Measurements from ENCODE around the gene RIMBP2.

RIMBP2 gene

DNA sequence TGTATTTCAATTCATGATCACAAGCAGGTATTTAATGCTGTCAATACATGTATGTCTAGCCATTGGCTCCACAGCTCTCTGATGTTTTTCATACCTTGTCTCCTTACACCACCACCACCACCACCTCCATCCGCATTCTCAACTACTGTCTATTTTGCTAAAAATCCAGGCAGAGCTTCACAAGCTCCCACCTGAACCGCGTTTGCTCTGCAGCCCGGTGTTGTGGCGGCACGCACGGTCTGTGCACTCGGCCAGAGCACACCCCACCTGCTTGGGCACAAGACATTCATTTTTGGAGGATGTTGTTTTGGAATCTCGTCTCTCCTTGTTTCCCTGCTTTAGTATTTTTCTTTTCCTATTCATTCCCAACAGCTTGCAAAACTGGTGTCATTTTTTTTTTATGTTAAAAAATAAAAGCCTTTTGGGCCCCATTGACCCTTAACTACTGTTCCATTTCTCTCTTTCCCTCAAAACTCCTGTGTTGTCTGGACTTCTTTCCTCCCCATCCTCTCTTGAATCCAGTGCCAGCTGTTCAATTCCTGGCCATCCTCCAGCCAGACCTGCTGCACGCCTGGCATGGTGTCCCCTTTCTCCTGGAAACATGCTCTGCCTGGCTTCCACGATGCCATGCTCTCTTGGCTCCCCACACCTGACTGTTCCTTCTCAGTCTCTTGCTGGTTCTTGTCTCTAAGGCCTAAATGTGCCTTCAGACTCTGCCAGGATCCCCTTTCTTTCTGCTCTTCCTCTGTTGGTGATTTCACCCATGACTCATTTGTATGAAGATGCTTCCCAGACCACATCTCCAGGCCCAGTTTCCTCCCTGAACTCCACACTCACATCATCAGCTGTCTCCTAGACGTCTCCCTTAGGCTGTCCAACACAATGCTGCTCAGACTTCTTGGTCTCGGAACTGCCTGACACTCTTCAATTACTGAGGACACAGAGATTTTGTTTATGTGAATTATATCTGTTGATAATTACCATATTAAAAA is 340.5 kb downstream of the RIMBP2 start:
- in situ Hi-C loops (cut with HindIII; ENCODE audit: low pct_ligation_motif_present, low pct_unique_long_range_greater_than_20kb, low sequenced_read_pairs), result no loop called here
- no peak for DNase-seq

DNA sequence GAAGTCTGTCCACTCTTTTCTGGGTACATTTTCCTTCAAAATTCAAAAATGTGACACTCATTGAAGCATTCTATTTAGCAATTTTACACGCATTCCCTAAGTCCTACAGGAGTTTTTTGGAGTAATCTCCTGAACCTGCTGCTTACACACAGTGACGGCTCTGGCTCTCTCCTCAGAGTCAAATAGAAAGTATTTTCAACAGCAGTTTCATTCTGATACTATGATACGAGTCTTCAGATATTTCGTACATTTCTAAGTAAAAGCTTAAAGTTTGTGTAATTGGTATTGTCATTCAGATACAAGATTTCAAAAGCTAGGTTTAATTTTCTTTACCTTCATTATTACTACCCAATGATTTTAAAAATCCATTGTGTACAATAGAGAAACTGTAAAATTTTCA is 342.0 kb downstream of the RIMBP2 start:
- no peak for DNase-seq
- in situ Hi-C loops (cut with HindIII; ENCODE audit: low pct_ligation_motif_present, low pct_unique_long_range_greater_than_20kb, low sequenced_read_pairs), result no loop called here

- in situ Hi-C loops (cut with HindIII; ENCODE audit: low pct_ligation_motif_present, low pct_unique_long_range_greater_than_20kb, low sequenced_read_pairs), result no loop called here
- DNase-seq, result no peak
Observed at GRCh38 chr12:130372936-130373335, 343.2 kb downstream of the RIMBP2 start.

DNA sequence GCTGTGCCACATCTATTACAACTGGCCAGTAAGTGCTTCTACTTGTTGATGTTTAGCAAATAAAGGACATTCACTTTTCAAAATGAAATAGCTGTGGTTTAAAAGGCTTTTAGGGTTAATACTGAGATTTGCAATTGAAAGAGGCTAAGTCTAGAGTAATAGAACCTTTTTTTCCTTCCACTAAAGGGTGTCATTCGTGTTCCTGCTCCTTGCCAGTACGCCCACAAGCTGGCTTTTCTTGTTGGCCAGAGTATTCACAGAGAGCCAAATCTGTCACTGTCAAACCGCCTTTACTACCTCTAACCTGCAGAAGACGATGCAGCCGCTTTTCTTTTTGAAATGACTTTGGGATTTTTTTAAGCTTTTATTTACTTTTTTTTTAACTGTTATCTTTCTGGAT is 344.8 kb downstream of the RIMBP2 start:
- in situ Hi-C loops (cut with HindIII; ENCODE audit: low pct_ligation_motif_present, low pct_unique_long_range_greater_than_20kb, low sequenced_read_pairs), result no loop called here
- no peak for DNase-seq

- DNase-seq, result no peak
- in situ Hi-C loops (cut with HindIII; ENCODE audit: low pct_ligation_motif_present, low pct_unique_long_range_greater_than_20kb, low sequenced_read_pairs), result no loop called here
Observed at GRCh38 chr12:130369816-130370215, 346.3 kb downstream of the RIMBP2 start.

DNA sequence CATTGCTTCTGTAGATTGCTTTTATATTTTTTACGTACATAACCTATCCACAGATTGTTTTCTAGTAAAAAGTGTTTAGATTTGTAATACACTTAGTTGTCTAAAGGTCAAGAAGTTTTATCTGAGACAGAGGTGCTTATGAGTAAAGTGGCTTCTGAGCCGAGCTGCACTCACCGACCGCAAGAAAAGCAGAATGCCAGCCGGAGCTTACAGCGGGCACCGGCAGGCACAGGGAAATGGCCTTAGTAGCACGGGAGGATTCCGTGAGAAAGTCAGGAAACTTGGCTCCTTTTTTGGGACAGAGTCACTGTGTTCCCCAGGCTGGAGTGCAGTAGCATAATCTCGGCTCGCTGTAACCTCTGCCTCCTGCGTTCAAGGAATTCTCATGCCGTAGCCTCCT is 348.6 kb downstream of the RIMBP2 start:
- DNase-seq, result no peak
- in situ Hi-C loops (cut with HindIII; ENCODE audit: low pct_ligation_motif_present, low pct_unique_long_range_greater_than_20kb, low sequenced_read_pairs), result no loop called here

GRCh38 chr12:130367003-130367402 is 349.1 kb downstream of the RIMBP2 start:
- in situ Hi-C loops (cut with HindIII; ENCODE audit: low pct_ligation_motif_present, low pct_unique_long_range_greater_than_20kb, low sequenced_read_pairs), result no loop called here
- DNase-seq, result no peak

DNA sequence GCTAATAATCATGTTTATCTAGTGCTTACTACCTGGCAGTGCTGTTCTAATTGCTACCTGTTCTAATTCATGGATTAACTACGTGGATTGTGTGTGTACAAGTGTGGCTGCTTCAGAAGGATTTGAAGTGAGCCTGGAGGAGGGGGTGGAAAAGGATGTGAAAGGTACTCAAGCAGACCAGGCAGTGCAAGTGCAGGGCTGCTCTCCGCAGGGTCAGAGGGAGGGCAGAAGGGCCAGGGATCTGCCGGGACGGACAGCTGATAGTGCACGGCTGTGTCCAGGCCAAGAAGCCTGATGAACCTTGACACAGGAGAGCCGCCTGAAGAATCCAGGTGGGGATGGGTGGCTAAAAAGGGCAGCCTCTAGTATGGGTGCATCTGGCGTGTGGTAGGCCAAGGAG is 349.9 kb downstream of the RIMBP2 start:
- DNase-seq, result no peak
- in situ Hi-C loops (cut with HindIII; ENCODE audit: low pct_ligation_motif_present, low pct_unique_long_range_greater_than_20kb, low sequenced_read_pairs), result no loop called here

DNA sequence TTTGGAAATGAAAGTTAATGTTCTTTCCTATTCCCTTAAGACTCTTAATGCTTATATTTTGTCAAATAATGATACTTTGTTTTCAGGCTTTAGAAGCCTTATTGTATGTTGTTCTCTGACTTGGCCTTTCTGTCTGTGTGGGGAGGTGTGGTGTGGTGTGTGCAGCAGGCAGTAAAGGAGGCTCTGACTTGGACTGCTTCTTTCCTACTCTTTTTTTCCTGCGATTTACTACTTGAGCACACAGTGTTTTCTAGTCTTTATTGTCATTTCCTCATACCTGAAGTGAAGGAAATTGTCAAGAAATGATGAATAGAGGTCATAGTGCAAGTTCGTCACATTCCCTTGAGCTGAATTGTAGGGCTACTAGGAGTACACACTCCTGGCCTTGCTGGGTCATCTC is 351.5 kb downstream of the RIMBP2 start:
- no peak for DNase-seq
- in situ Hi-C loops (cut with HindIII; ENCODE audit: low pct_ligation_motif_present, low pct_unique_long_range_greater_than_20kb, low sequenced_read_pairs), result no loop called here

- in situ Hi-C loops (cut with HindIII; ENCODE audit: low pct_ligation_motif_present, low pct_unique_long_range_greater_than_20kb, low sequenced_read_pairs), result no loop called here
- DNase-seq, result no peak
Observed at GRCh38 chr12:130362060-130362459, 354.0 kb downstream of the RIMBP2 start.

GRCh38 chr12:130357729-130358330 is 358.3 kb downstream of the RIMBP2 start:
- no peak for DNase-seq
- in situ Hi-C loops (cut with HindIII; ENCODE audit: low pct_ligation_motif_present, low pct_unique_long_range_greater_than_20kb, low sequenced_read_pairs), result no loop called here

GRCh38 chr12:130357241-130357640 is 358.9 kb downstream of the RIMBP2 start:
- no peak for DNase-seq
- in situ Hi-C loops (cut with HindIII; ENCODE audit: low pct_ligation_motif_present, low pct_unique_long_range_greater_than_20kb, low sequenced_read_pairs), result no loop called here

DNA sequence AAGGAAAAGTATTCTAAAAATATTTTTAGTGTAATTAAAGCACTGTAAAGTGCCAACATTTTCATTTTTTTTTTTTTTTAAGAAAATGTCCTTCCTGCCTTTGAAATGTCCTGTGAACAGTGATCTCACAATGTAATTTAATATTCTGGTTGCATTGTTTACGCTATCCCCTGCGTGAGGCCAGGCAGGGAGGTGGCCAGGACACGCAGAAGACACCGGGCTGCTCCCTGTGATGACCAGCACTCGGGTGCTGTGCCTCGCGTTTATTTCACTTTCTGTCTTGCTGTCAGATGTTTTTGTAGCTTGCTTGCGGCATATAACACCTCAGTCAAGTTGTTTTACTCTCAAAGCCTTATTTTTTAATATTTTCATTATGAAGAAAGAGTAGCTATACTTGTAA is 359.9 kb downstream of the RIMBP2 start:
- in situ Hi-C loops (cut with HindIII; ENCODE audit: low pct_ligation_motif_present, low pct_unique_long_range_greater_than_20kb, low sequenced_read_pairs), result no loop called here
- DNase-seq, result no peak

- in situ Hi-C loops (cut with HindIII; ENCODE audit: low pct_ligation_motif_present, low pct_unique_long_range_greater_than_20kb, low sequenced_read_pairs), result no loop called here
- DNase-seq, result no peak
Observed at GRCh38 chr12:130354407-130354806, 361.7 kb downstream of the RIMBP2 start.

- DNase-seq, result no peak
- in situ Hi-C loops (cut with HindIII; ENCODE audit: low pct_ligation_motif_present, low pct_unique_long_range_greater_than_20kb, low sequenced_read_pairs), result no loop called here
Observed at GRCh38 chr12:130353081-130353480, 363.0 kb downstream of the RIMBP2 start.

- in situ Hi-C loops (cut with HindIII; ENCODE audit: low pct_ligation_motif_present, low pct_unique_long_range_greater_than_20kb, low sequenced_read_pairs), result no loop called here
- no peak for DNase-seq
Observed at GRCh38 chr12:130351326-130351725, 364.8 kb downstream of the RIMBP2 start.

DNA sequence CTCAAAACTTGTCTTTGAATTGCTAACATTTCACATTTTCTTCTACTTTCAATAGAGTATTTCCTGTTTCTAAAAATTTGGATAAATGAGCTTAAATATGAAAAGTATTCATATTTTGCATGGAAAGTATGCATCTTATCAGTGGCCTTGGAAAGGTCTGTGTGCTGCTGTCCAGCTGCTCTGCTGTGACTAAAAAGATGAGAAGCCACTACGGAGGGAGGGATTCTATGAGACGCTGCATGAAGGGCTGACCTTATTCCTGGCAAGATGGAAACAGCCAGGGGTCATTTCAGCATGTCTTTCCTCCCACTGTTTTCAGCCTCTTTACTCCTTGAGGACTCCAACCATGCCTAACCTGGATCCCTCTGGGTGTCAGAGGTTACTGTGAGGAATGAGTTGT is 365.4 kb downstream of the RIMBP2 start:
- in situ Hi-C loops (cut with HindIII; ENCODE audit: low pct_ligation_motif_present, low pct_unique_long_range_greater_than_20kb, low sequenced_read_pairs), result no loop called here
- no peak for DNase-seq

DNA sequence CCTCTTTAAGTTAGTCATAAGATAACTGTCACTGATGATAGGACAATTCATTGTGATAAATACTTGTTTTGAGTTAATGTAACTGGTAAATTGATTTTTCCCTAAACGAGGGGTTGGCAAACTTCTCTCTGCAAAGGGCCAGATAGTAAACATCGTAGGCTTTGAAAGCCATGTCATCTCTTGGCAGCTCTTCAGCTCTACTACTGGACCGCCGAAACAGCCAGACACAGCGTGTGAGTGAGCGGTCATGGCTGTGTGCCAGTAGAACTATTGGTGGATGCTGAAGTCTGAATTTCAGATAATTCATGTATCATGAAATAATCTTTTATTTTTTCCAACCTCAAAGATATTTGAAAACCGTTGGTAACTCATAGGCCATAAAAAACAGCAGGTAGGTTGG is 368.5 kb downstream of the RIMBP2 start:
- in situ Hi-C loops (cut with HindIII; ENCODE audit: low pct_ligation_motif_present, low pct_unique_long_range_greater_than_20kb, low sequenced_read_pairs), result loop anchor here (25.0 kb wide), 1 partner anchor 310 kb away; no protein-coding TSS in a partner anchor
- no peak for DNase-seq
